WTC11 (cell line): Measurements from ENCODE around the gene DOCK7. TPM values are rescaled to one million over a fixed set of nuclear protein-coding genes. Genes with fewer than 3 reads are reported as not detected.

Source experiments
- ATAC-seq: fragments of 200-7000 bp; cut with Tn5 transposase; 2 replicates; pipeline ENCODE4 v1.10.0; 2021; ENCODE audit warnings: mild to moderate bottlenecking, moderate library complexity
- CTCF ChIA-PET: fragments of 300-600 bp; sonication (Branson Sonifier 250); formaldehyde crosslinking; loops from one replicate; lab custom pipeline; 2021; ENCODE audit warnings: antibody characterized with exemption; lab: Charles Lee
- POLR2A ChIA-PET: fragments of 350-600 bp; sonication (Branson Sonifier 250); formaldehyde crosslinking; loops from one replicate; lab custom pipeline; 2021; ENCODE audit warnings: antibody characterized with exemption; lab: Charles Lee
- DNase-seq: peaks from one replicate; pipeline ENCODE4 v3.0.0; 2021; ENCODE audit warnings: low spot score
- H3K27ac Mint-ChIP-seq: 2 replicates; pipeline ENCODE4 v1.8.0; 2021; ENCODE audit warnings: mixed read lengths
- H3K27me3 Mint-ChIP-seq: 2 replicates; pipeline ENCODE4 v1.8.0; 2021; ENCODE audit warnings: low read depth, mild to moderate bottlenecking, moderate library complexity, mixed read lengths
- H3K36me3 Mint-ChIP-seq: 2 replicates; pipeline ENCODE4 v1.8.0; 2021; ENCODE audit warnings: mixed read lengths
- H3K4me1 Mint-ChIP-seq: 2 replicates; pipeline ENCODE4 v1.8.0; 2022; ENCODE audit warnings: mixed read lengths
- H3K4me3 Mint-ChIP-seq: 2 replicates; pipeline ENCODE4 v1.8.0; 2021; ENCODE audit warnings: mild to moderate bottlenecking, moderate library complexity, mixed read lengths
- H3K9me3 Mint-ChIP-seq: 2 replicates; pipeline ENCODE4 v1.8.0; 2021; ENCODE audit warnings: mixed read lengths
- ATF1 ChIP-seq: sonication (generic); formaldehyde crosslinking; IDR thresholded peaks from 2 replicates; pipeline ENCODE4 v1.8.1; 2023; ENCODE audit warnings: mild to moderate bottlenecking, moderate library complexity, missing genetic modification reagents
- ATF3 ChIP-seq: sonication (generic); formaldehyde crosslinking; conservative IDR thresholded peaks from 2 replicates; pipeline ENCODE4 v1.8.1; 2022; ENCODE audit warnings: mild to moderate bottlenecking, missing genetic modification reagents
- CREB1 ChIP-seq: sonication (generic); formaldehyde crosslinking; IDR thresholded peaks from 2 replicates; pipeline ENCODE4 v1.8.0; 2023; ENCODE audit warnings: mild to moderate bottlenecking, missing genetic modification reagents
- EMX1 ChIP-seq: fragments of 250-450 bp; sonication (Bioruptor Pico); IDR thresholded peaks from 2 replicates; pipeline ENCODE4 v1.8.0; 2021; ENCODE audit warnings: mild to moderate bottlenecking
- GABPB1 ChIP-seq: sonication (generic); formaldehyde crosslinking; IDR thresholded peaks from 2 replicates; pipeline ENCODE4 v1.8.1; 2023; ENCODE audit warnings: mild to moderate bottlenecking, missing genetic modification reagents
- GRHL2 ChIP-seq: fragments of 250-450 bp; sonication (Bioruptor Pico); IDR thresholded peaks from 2 replicates; pipeline ENCODE4 v1.8.0; 2022; ENCODE audit warnings: mild to moderate bottlenecking, moderate library complexity; ENCODE audit not compliant: insufficient replicate concordance, severe bottlenecking
- JAZF1 ChIP-seq: fragments of 250-450 bp; sonication (Bioruptor Pico); IDR thresholded peaks from 2 replicates; pipeline ENCODE4 v1.9.0; 2021; ENCODE audit warnings: moderate library complexity, mild to moderate bottlenecking, inconsistent platforms
- MAX ChIP-seq: sonication (generic); formaldehyde crosslinking; IDR thresholded peaks from 2 replicates; pipeline ENCODE4 v1.8.0; 2022; ENCODE audit warnings: mild to moderate bottlenecking, missing genetic modification reagents
- MLX ChIP-seq: sonication (generic); formaldehyde crosslinking; IDR thresholded peaks from 2 replicates; pipeline ENCODE4 v1.8.1; 2023; ENCODE audit warnings: mild to moderate bottlenecking, missing genetic modification reagents, moderate library complexity
- MXD4 ChIP-seq: fragments of 250-450 bp; sonication (Bioruptor Pico); IDR thresholded peaks from 2 replicates; pipeline ENCODE4 v1.8.0; 2021; ENCODE audit warnings: mild to moderate bottlenecking, moderate library complexity, borderline replicate concordance
- NFYB ChIP-seq: sonication (generic); formaldehyde crosslinking; conservative IDR thresholded peaks from 2 replicates; pipeline ENCODE4 v1.8.0; 2022; ENCODE audit warnings: low read depth, missing genetic modification reagents
- PRRX2 ChIP-seq: fragments of 250-450 bp; sonication (Bioruptor Pico); IDR thresholded peaks from 2 replicates; pipeline ENCODE4 v1.8.0; 2021; ENCODE audit warnings: mild to moderate bottlenecking
- TEAD1 ChIP-seq: sonication (generic); formaldehyde crosslinking; IDR thresholded peaks from 2 replicates; pipeline ENCODE4 v1.8.0; 2022; ENCODE audit warnings: mild to moderate bottlenecking, missing genetic modification reagents
- ZNF232 ChIP-seq: sonication (generic); formaldehyde crosslinking; IDR thresholded peaks from 2 replicates; pipeline ENCODE4 v1.8.0; 2022; ENCODE audit warnings: mild to moderate bottlenecking, missing genetic modification reagents
- ZNF671 ChIP-seq: fragments of 250-450 bp; sonication (Bioruptor Pico); IDR thresholded peaks from 2 replicates; pipeline ENCODE4 v1.8.0; 2021; ENCODE audit warnings: mild to moderate bottlenecking
- ZSCAN18 ChIP-seq: fragments of 250-450 bp; sonication (Bioruptor Pico); IDR thresholded peaks from 2 replicates; pipeline ENCODE4 v2.1.2; 2022; ENCODE audit warnings: mild to moderate bottlenecking, moderate library complexity
- total RNA-seq: library from RNA; stranded (reverse); gene quantifications from 3 replicates; pipeline ENCODE4 v1.2.3, GENCODE V29; 2021
- TF ChIP-seq, protein P1 (sequence below): sonication (generic); formaldehyde crosslinking; IDR thresholded peaks from 2 replicates; pipeline ENCODE4 v1.8.1; 2022; ENCODE audit warnings: mild to moderate bottlenecking, missing genetic modification reagents, moderate library complexity, borderline replicate concordance
- TF ChIP-seq, protein P2 (sequence below): sonication (generic); formaldehyde crosslinking; IDR thresholded peaks from 2 replicates; pipeline ENCODE4 v1.8.0; 2023; ENCODE audit warnings: missing genetic modification reagents
- TF ChIP-seq, protein P3 (sequence below): fragments of 250-450 bp; sonication (Bioruptor Pico); IDR thresholded peaks from 2 replicates; pipeline ENCODE4 v1.9.0; 2021; ENCODE audit warnings: mild to moderate bottlenecking, borderline replicate concordance
- TF ChIP-seq, protein P4 (sequence below): sonication (generic); formaldehyde crosslinking; IDR thresholded peaks from 2 replicates; pipeline ENCODE4 v1.8.0; 2022; ENCODE audit warnings: mild to moderate bottlenecking, missing genetic modification reagents
- TF ChIP-seq, protein P5 (sequence below): sonication (generic); formaldehyde crosslinking; IDR thresholded peaks from 2 replicates; pipeline ENCODE4 v1.8.1; 2023; ENCODE audit warnings: mild to moderate bottlenecking, missing genetic modification reagents

The DOCK7 gene
- total RNA-seq, 1 experiment from 2014 or later = 34.2 TPM

DNA sequence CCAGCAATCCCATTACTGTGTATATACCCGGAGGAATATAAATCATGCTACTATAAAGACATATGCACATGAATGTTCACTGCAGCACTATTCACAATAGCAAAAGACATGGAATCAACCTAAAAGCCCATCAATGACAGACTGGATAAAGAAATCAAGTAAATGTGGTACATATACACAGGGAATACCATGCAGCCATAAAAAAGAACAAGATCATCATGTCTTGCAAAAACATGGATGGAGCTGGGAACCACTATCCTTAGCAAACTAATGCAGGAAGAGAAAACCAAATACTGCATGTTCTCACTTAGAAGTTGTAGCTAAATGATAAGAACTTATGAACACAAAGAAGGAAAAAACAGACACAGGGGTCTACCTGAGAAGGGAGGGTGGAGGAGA, 97.2 kb downstream of the DOCK7 start:
- ChIA-PET POLR2A (no interaction called here), CTCF (interaction anchor here (0.6 kb wide), 1 partner anchor 91 kb away, joined by 3 read pairs; no protein-coding TSS in a partner anchor)
- Mint-ChIP-seq H3K27me3 (no peaks in the 10 kb centered on the region), H3K4me1 (peaks cover 11% of the 10 kb centered on the region), H3K9me3 (0 out of 2 replicates have a peak, but pooled peaks cover 3% of the 10 kb centered on the region), H3K27ac (no peak overlapping the region), H3K36me3 (no peaks in the 10 kb centered on the region), H3K4me3 (no peak overlapping the region)
- no peak for DNase-seq
- TF ChIP-seq ATF3 (CRISPR knock-in tag) = no peak
- TF ChIP-seq JAZF1 (CRISPR knock-in tag) = no peak
- TF ChIP-seq, protein P1, sequence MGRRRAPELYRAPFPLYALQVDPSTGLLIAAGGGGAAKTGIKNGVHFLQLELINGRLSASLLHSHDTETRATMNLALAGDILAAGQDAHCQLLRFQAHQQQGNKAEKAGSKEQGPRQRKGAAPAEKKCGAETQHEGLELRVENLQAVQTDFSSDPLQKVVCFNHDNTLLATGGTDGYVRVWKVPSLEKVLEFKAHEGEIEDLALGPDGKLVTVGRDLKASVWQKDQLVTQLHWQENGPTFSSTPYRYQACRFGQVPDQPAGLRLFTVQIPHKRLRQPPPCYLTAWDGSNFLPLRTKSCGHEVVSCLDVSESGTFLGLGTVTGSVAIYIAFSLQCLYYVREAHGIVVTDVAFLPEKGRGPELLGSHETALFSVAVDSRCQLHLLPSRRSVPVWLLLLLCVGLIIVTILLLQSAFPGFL (CRISPR knock-in tag) = no peak
- TF ChIP-seq GABPB1 (CRISPR knock-in tag) = no peak
- TF ChIP-seq, protein P2, sequence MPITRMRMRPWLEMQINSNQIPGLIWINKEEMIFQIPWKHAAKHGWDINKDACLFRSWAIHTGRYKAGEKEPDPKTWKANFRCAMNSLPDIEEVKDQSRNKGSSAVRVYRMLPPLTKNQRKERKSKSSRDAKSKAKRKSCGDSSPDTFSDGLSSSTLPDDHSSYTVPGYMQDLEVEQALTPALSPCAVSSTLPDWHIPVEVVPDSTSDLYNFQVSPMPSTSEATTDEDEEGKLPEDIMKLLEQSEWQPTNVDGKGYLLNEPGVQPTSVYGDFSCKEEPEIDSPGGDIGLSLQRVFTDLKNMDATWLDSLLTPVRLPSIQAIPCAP (CRISPR knock-in tag) = no peak
- no peak for TF ChIP-seq CREB1 (CRISPR knock-in tag)
- ATAC-seq = no peak

DNA sequence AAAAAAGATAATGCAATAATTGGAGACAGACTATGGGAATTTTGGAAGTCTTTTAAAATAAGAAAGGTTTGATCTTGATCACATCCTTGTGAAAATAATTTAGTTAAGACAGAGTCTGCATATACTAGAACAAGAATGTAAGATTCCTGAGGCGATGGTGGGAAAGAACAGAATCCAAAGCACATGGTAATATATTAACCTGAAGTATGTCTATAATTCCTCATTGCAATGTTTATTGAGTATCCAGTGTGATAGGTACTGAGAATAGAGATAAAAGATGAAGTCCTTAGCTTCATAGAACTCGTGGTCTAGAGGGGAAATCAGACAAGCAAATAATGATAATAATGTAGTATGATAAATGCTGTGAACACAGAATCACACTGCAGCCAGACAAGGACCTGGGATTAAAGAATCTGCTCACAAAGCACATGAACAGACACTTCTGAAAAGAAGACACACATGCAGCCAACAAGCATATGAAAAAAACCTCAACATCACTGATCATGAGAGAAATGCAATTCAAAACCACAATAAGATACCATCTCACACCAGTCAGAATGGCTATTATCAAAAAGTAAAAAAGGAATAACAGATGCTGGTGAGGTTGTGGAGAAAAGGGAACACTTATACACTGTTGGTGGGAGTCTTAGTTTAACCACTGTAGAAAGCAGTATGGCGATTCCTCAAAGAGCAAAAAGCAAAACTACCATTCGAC, 97.8 kb downstream of the DOCK7 start:
- no peak overlapping the region for H3K27ac Mint-ChIP-seq
- ChIA-PET CTCF (no interaction called here), POLR2A (no interaction called here)
- H3K27me3 Mint-ChIP-seq = no peaks in the 10 kb centered on the region
- H3K4me1 Mint-ChIP-seq = peaks cover 17% of the 10 kb centered on the region
- no peak overlapping the region for H3K4me3 Mint-ChIP-seq
- DNase-seq = no peak
- no peak for ATAC-seq
- 0 out of 2 replicates have a peak, but pooled peaks cover 3% of the 10 kb centered on the region for H3K9me3 Mint-ChIP-seq
- H3K36me3 Mint-ChIP-seq = no peaks in the 10 kb centered on the region
- TF ChIP-seq EMX1 (CRISPR knock-in tag) (no peak), ATF1 (CRISPR knock-in tag) (no peak), NFYB (CRISPR knock-in tag) (no peak), MLX (CRISPR knock-in tag) (no peak), GRHL2 (CRISPR knock-in tag) (no peak), ZNF671 (CRISPR knock-in tag) (no peak), MXD4 (CRISPR knock-in tag) (no peak), ZSCAN18 (CRISPR knock-in tag) (no peak), PRRX2 (CRISPR knock-in tag) (no peak), MAX (CRISPR knock-in tag) (no peak), TEAD1 (CRISPR knock-in tag) (no peak), ZNF232 (CRISPR knock-in tag) (no peak)
- TF ChIP-seq, protein P3, sequence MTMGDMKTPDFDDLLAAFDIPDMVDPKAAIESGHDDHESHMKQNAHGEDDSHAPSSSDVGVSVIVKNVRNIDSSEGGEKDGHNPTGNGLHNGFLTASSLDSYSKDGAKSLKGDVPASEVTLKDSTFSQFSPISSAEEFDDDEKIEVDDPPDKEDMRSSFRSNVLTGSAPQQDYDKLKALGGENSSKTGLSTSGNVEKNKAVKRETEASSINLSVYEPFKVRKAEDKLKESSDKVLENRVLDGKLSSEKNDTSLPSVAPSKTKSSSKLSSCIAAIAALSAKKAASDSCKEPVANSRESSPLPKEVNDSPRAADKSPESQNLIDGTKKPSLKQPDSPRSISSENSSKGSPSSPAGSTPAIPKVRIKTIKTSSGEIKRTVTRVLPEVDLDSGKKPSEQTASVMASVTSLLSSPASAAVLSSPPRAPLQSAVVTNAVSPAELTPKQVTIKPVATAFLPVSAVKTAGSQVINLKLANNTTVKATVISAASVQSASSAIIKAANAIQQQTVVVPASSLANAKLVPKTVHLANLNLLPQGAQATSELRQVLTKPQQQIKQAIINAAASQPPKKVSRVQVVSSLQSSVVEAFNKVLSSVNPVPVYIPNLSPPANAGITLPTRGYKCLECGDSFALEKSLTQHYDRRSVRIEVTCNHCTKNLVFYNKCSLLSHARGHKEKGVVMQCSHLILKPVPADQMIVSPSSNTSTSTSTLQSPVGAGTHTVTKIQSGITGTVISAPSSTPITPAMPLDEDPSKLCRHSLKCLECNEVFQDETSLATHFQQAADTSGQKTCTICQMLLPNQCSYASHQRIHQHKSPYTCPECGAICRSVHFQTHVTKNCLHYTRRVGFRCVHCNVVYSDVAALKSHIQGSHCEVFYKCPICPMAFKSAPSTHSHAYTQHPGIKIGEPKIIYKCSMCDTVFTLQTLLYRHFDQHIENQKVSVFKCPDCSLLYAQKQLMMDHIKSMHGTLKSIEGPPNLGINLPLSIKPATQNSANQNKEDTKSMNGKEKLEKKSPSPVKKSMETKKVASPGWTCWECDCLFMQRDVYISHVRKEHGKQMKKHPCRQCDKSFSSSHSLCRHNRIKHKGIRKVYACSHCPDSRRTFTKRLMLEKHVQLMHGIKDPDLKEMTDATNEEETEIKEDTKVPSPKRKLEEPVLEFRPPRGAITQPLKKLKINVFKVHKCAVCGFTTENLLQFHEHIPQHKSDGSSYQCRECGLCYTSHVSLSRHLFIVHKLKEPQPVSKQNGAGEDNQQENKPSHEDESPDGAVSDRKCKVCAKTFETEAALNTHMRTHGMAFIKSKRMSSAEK (CRISPR knock-in tag) = no peak
- TF ChIP-seq, protein P4, sequence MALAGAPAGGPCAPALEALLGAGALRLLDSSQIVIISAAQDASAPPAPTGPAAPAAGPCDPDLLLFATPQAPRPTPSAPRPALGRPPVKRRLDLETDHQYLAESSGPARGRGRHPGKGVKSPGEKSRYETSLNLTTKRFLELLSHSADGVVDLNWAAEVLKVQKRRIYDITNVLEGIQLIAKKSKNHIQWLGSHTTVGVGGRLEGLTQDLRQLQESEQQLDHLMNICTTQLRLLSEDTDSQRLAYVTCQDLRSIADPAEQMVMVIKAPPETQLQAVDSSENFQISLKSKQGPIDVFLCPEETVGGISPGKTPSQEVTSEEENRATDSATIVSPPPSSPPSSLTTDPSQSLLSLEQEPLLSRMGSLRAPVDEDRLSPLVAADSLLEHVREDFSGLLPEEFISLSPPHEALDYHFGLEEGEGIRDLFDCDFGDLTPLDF (CRISPR knock-in tag) = no peak
- TF ChIP-seq, protein P5, sequence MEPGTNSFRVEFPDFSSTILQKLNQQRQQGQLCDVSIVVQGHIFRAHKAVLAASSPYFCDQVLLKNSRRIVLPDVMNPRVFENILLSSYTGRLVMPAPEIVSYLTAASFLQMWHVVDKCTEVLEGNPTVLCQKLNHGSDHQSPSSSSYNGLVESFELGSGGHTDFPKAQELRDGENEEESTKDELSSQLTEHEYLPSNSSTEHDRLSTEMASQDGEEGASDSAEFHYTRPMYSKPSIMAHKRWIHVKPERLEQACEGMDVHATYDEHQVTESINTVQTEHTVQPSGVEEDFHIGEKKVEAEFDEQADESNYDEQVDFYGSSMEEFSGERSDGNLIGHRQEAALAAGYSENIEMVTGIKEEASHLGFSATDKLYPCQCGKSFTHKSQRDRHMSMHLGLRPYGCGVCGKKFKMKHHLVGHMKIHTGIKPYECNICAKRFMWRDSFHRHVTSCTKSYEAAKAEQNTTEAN (CRISPR knock-in tag) = no peak
